HEK293 (cell line): ENCODE data around the gene TMA7B.

Experiments
- CTCF ChIA-PET: fragments of 350-600 bp; formaldehyde crosslinking; extraction: SDS; loops from one replicate; lab custom pipeline; 2021; ENCODE audit warnings: antibody characterized with exemption; lab: Yijun Ruan, JAX
- POLR2A ChIA-PET: fragments of 300-600 bp; formaldehyde crosslinking; extraction: SDS; loops from one replicate; lab custom pipeline; 2020; ENCODE audit warnings: antibody characterized with exemption, inconsistent platforms; lab: Yijun Ruan, JAX
- H3K27ac ChIP-seq: fragments of 200-500 bp; sonication (Bioruptor generic); 2 replicates; pipeline ENCODE4 v1.5.1; 2014; ENCODE audit warnings: low read depth, low read length, control low read depth, inconsistent platforms; ENCODE audit errors: extremely low read depth
- H3K36me3 ChIP-seq, 2 experiments: fragments of 200-500 bp in 1 of 2; sonication (Bioruptor generic) in 1 of 2; 1 replicate in 1 of 2; 2 replicates in 1 of 2; pipeline ENCODE4 v1.5.1; 2014 to 2017; ENCODE audit warnings: inconsistent platforms in 2 of 2, low read length in 2 of 2; ENCODE audit not compliant: control insufficient read depth in 2 of 2, insufficient read depth in 1 of 2
- H3K4me1 ChIP-seq: fragments of 200-500 bp; sonication (Bioruptor generic); 2 replicates; pipeline ENCODE4 v1.5.1; 2014; ENCODE audit warnings: mild to moderate bottlenecking, low read length, inconsistent platforms; ENCODE audit not compliant: control insufficient read depth, insufficient read depth
- H3K4me3 ChIP-seq: 2 replicates; pipeline ENCODE4 v1.5.1; 2011; ENCODE audit warnings: low read depth, mild to moderate bottlenecking, control low read depth, low read length, moderate library complexity
- H3K9me3 ChIP-seq: fragments of 200-500 bp; sonication (Bioruptor generic); 2 replicates; pipeline ENCODE4 v1.5.1; 2014; ENCODE audit warnings: low read depth, low read length, inconsistent platforms; ENCODE audit not compliant: control insufficient read depth, insufficient read depth
- GFI1B ChIP-seq: fragments of 450-650 bp; formaldehyde crosslinking; IDR thresholded peaks from 2 replicates; pipeline ENCODE4 v1.5.1; 2016; ENCODE audit warnings: missing biosample characterization, missing genetic modification characterization
- GLIS1 ChIP-seq: fragments of 450-650 bp; formaldehyde crosslinking; IDR thresholded peaks from 2 replicates; pipeline ENCODE4 v1.5.1; 2016; ENCODE audit warnings: missing biosample characterization, missing genetic modification characterization
- KLF1 ChIP-seq: fragments of 450-650 bp; formaldehyde crosslinking; IDR thresholded peaks from 2 replicates; pipeline ENCODE4 v1.5.1; 2016; ENCODE audit warnings: missing biosample characterization, missing genetic modification characterization
- KLF17 ChIP-seq: fragments of 450-650 bp; formaldehyde crosslinking; IDR thresholded peaks from 2 replicates; pipeline ENCODE4 v1.5.1; 2016; ENCODE audit warnings: missing biosample characterization, missing genetic modification characterization
- SP7 ChIP-seq: fragments of 450-650 bp; formaldehyde crosslinking; IDR thresholded peaks from 2 replicates; pipeline ENCODE4 v1.5.1; 2016; ENCODE audit warnings: missing biosample characterization, missing genetic modification characterization
- ZBTB20 ChIP-seq: fragments of 450-650 bp; formaldehyde crosslinking; IDR thresholded peaks from 2 replicates; pipeline ENCODE4 v1.5.1; 2016; ENCODE audit warnings: missing biosample characterization, missing genetic modification characterization
- ZBTB8A ChIP-seq: fragments of 450-650 bp; formaldehyde crosslinking; IDR thresholded peaks from 2 replicates; pipeline ENCODE4 v1.5.1; 2016; ENCODE audit warnings: missing biosample characterization, missing genetic modification characterization
- ZFP37 ChIP-seq: fragments of 450-650 bp; formaldehyde crosslinking; IDR thresholded peaks from 2 replicates; pipeline ENCODE4 v1.5.1; 2016; ENCODE audit warnings: missing biosample characterization, missing genetic modification characterization
- ZNF140 ChIP-seq: fragments of 450-650 bp; formaldehyde crosslinking; IDR thresholded peaks from 2 replicates; pipeline ENCODE4 v1.5.1; 2016; ENCODE audit warnings: missing biosample characterization, missing genetic modification characterization
- ZNF169 ChIP-seq: fragments of 450-650 bp; formaldehyde crosslinking; IDR thresholded peaks from 2 replicates; pipeline ENCODE4 v1.5.1; 2016; ENCODE audit warnings: missing biosample characterization, missing genetic modification characterization
- ZNF239 ChIP-seq: fragments of 450-650 bp; formaldehyde crosslinking; IDR thresholded peaks from 2 replicates; pipeline ENCODE4 v1.5.1; 2016; ENCODE audit warnings: missing biosample characterization, missing genetic modification characterization
- ZNF24 ChIP-seq: fragments of 450-650 bp; formaldehyde crosslinking; IDR thresholded peaks from 2 replicates; pipeline ENCODE4 v1.5.1; 2016; ENCODE audit warnings: missing biosample characterization, missing genetic modification characterization
- ZNF341 ChIP-seq: fragments of 450-650 bp; formaldehyde crosslinking; IDR thresholded peaks from 2 replicates; pipeline ENCODE4; 2016; ENCODE audit warnings: low read depth, missing biosample characterization, missing genetic modification characterization
- ZNF391 ChIP-seq: fragments of 450-650 bp; formaldehyde crosslinking; IDR thresholded peaks from 2 replicates; pipeline ENCODE4 v1.5.1; 2016; ENCODE audit warnings: low read depth, missing biosample characterization, missing genetic modification characterization, borderline replicate concordance
- ZNF416 ChIP-seq: fragments of 450-650 bp; formaldehyde crosslinking; IDR thresholded peaks from 2 replicates; pipeline ENCODE4 v1.5.1; 2016; ENCODE audit warnings: missing biosample characterization, missing genetic modification characterization
- ZNF501 ChIP-seq: fragments of 450-650 bp; formaldehyde crosslinking; IDR thresholded peaks from 2 replicates; pipeline ENCODE4 v1.5.1; 2016; ENCODE audit warnings: missing biosample characterization, missing genetic modification characterization
- ZNF529 ChIP-seq: fragments of 450-650 bp; formaldehyde crosslinking; IDR thresholded peaks from 2 replicates; pipeline ENCODE4 v1.5.1; 2017; ENCODE audit warnings: missing genetic modification characterization, missing biosample characterization; ENCODE audit not compliant: insufficient replicate concordance
- ZNF544 ChIP-seq: fragments of 450-650 bp; formaldehyde crosslinking; IDR thresholded peaks from 2 replicates; pipeline ENCODE4 v1.5.0; 2017; ENCODE audit warnings: missing biosample characterization, missing genetic modification characterization
- ZNF571 ChIP-seq: fragments of 450-650 bp; formaldehyde crosslinking; IDR thresholded peaks from 2 replicates; pipeline ENCODE4 v1.5.0; 2017; ENCODE audit warnings: missing biosample characterization, missing genetic modification characterization
- ZNF580 ChIP-seq: fragments of 450-650 bp; formaldehyde crosslinking; IDR thresholded peaks from 2 replicates; pipeline ENCODE4 v1.5.1; 2016; ENCODE audit warnings: missing biosample characterization, missing genetic modification characterization
- ZNF629 ChIP-seq: fragments of 450-650 bp; formaldehyde crosslinking; IDR thresholded peaks from 2 replicates; pipeline ENCODE4 v1.5.1; 2017; ENCODE audit warnings: missing biosample characterization, missing genetic modification characterization
- ZNF660 ChIP-seq: fragments of 450-650 bp; IDR thresholded peaks from 2 replicates; pipeline ENCODE4 v1.5.1; 2018; ENCODE audit warnings: missing biosample characterization, mild to moderate bottlenecking, missing genetic modification characterization
- ZNF677 ChIP-seq: fragments of 450-650 bp; IDR thresholded peaks from 2 replicates; pipeline ENCODE4 v1.5.0; 2018; ENCODE audit warnings: missing biosample characterization, mild to moderate bottlenecking, missing genetic modification characterization, moderate library complexity
- ZNF791 ChIP-seq: fragments of 450-650 bp; formaldehyde crosslinking; IDR thresholded peaks from 2 replicates; pipeline ENCODE4 v1.5.1; 2016; ENCODE audit warnings: missing biosample characterization, missing genetic modification characterization
- TF ChIP-seq, protein P1 (sequence below): fragments of 450-650 bp; formaldehyde crosslinking; IDR thresholded peaks from 2 replicates; pipeline ENCODE4 v1.5.1; 2016; ENCODE audit warnings: missing biosample characterization, missing genetic modification characterization
- TF ChIP-seq, protein P2 (sequence below): fragments of 450-650 bp; formaldehyde crosslinking; IDR thresholded peaks from 2 replicates; pipeline ENCODE4 v1.5.0; 2017; ENCODE audit warnings: missing biosample characterization, missing genetic modification characterization, borderline replicate concordance
- TF ChIP-seq, protein P3 (sequence below): fragments of 450-650 bp; formaldehyde crosslinking; IDR thresholded peaks from 2 replicates; pipeline ENCODE4 v1.5.1; 2016; ENCODE audit warnings: missing biosample characterization, missing genetic modification characterization

The TMA7B gene

GRCh38 chr22:40006641-40007040 is 46.4 kb downstream of the TMA7B start:
- Histone ChIP-seq H3K9me3 (no peaks in the 10 kb centered on the region), H3K4me3 (no peak overlapping the region), H3K36me3 (no peaks in the 10 kb centered on the region), H3K27ac (no peak overlapping the region), H3K4me1 (0 out of 2 replicates have a peak, but pooled peaks cover 2% of the 10 kb centered on the region)
- ChIA-PET CTCF (interaction anchor here (0.7 to 1.4 kb wide), 2 partner anchors 67 to 74 kb away, joined by 3 read pairs; no protein-coding TSS in a partner anchor), POLR2A (no interaction called here)
- TF ChIP-seq GLIS1 (tag by site-specific recombination) (no peak), ZNF629 (no peak), KLF1 (no peak), ZNF529 (no peak), ZNF677 (no peak), ZNF580 (tag by site-specific recombination) (no peak), ZNF140 (tag by site-specific recombination) (no peak), ZNF416 (tag by site-specific recombination) (no peak), GFI1B (tag by site-specific recombination) (no peak), ZNF169 (no peak), ZFP37 (tag by site-specific recombination) (no peak), ZNF24 (tag by site-specific recombination) (no peak), ZNF660 (tag by site-specific recombination) (no peak)
- TF ChIP-seq, protein P1, sequence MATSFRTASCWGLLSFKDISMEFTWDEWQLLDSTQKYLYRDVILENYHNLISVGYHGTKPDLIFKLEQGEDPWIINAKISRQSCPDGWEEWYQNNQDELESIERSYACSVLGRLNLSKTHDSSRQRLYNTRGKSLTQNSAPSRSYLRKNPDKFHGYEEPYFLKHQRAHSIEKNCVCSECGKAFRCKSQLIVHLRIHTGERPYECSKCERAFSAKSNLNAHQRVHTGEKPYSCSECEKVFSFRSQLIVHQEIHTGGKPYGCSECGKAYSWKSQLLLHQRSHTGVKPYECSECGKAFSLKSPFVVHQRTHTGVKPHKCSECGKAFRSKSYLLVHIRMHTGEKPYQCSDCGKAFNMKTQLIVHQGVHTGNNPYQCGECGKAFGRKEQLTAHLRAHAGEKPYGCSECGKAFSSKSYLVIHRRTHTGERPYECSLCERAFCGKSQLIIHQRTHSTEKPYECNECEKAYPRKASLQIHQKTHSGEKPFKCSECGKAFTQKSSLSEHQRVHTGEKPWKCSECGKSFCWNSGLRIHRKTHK (tag by site-specific recombination), result no peak

DNA sequence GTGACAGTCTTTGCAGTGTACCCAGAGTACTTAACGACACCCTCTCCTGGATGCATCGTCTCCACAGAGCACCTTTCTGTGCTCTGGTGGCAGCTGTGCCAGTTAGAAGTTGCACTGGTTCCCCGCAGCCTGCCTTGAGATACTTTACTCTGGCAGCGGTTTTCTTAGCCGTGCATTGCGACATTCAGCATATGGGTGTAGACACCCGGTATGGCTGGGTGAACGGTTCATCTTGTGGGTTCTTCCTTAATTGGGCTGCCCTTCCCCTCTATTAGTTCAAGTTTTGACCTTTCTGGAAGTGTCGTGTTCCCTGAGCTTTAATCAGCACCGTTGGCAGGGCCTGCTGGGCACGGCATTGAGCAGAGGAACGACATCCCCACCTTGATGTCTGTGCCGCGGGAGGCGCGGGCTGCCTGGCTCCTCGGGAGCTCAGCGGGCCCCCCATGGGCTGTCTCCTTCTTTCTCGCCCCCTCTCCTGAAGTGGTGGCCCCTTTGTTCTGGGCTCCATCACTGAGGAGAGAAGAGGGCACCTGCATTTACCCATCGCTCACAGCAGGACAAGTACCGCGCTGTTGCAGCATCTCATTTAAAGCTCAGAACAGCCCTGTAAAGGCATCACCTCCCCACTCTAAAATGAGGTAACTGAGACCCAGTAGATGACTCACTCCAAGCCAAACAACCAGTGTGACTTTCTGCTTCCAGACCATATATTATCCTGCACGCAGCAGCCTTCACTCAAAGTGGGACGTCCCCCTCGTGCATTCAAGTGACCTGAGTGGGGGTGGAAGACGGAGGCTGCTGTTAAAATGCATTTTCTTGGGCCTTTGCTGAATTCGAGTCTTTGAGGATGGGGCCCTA is 47.9 kb downstream of the TMA7B start:
- ChIA-PET POLR2A (no interaction called here), CTCF (interaction anchor here (1.0 to 1.9 kb wide), 4 partner anchors 17 to 473 kb away, joined by 3 to 9 read pairs (median 4); no protein-coding TSS in a partner anchor)
- Histone ChIP-seq H3K27ac (no peak overlapping the region), H3K4me3 (no peak overlapping the region), H3K4me1 (no peaks in the 10 kb centered on the region), H3K36me3 (no peaks in the 10 kb centered on the region), H3K9me3 (no peaks in the 10 kb centered on the region)
- TF ChIP-seq ZNF571 (tag by site-specific recombination) (no peak), ZNF391 (no peak), ZNF501 (tag by site-specific recombination) (no peak), ZBTB20 (peak; percentile 52; the same call in 1 of the 2 replicates), KLF17 (tag by site-specific recombination) (peak; percentile 13; the same call in 1 of the 2 replicates), ZNF239 (tag by site-specific recombination) (0 out of 2 replicates have a peak, but pooled peaks have one; percentile 67), ZNF544 (tag by site-specific recombination) (no peak), SP7 (tag by site-specific recombination) (peak; percentile 37; the same call in 1 of the 2 replicates), ZNF341 (peak; percentile 68), ZBTB8A (tag by site-specific recombination) (peak; percentile 72), ZNF791 (tag by site-specific recombination) (no peak)
- TF ChIP-seq, protein P2, sequence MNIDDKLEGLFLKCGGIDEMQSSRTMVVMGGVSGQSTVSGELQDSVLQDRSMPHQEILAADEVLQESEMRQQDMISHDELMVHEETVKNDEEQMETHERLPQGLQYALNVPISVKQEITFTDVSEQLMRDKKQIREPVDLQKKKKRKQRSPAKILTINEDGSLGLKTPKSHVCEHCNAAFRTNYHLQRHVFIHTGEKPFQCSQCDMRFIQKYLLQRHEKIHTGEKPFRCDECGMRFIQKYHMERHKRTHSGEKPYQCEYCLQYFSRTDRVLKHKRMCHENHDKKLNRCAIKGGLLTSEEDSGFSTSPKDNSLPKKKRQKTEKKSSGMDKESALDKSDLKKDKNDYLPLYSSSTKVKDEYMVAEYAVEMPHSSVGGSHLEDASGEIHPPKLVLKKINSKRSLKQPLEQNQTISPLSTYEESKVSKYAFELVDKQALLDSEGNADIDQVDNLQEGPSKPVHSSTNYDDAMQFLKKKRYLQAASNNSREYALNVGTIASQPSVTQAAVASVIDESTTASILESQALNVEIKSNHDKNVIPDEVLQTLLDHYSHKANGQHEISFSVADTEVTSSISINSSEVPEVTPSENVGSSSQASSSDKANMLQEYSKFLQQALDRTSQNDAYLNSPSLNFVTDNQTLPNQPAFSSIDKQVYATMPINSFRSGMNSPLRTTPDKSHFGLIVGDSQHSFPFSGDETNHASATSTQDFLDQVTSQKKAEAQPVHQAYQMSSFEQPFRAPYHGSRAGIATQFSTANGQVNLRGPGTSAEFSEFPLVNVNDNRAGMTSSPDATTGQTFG (tag by site-specific recombination), result no peak
- TF ChIP-seq, protein P3, sequence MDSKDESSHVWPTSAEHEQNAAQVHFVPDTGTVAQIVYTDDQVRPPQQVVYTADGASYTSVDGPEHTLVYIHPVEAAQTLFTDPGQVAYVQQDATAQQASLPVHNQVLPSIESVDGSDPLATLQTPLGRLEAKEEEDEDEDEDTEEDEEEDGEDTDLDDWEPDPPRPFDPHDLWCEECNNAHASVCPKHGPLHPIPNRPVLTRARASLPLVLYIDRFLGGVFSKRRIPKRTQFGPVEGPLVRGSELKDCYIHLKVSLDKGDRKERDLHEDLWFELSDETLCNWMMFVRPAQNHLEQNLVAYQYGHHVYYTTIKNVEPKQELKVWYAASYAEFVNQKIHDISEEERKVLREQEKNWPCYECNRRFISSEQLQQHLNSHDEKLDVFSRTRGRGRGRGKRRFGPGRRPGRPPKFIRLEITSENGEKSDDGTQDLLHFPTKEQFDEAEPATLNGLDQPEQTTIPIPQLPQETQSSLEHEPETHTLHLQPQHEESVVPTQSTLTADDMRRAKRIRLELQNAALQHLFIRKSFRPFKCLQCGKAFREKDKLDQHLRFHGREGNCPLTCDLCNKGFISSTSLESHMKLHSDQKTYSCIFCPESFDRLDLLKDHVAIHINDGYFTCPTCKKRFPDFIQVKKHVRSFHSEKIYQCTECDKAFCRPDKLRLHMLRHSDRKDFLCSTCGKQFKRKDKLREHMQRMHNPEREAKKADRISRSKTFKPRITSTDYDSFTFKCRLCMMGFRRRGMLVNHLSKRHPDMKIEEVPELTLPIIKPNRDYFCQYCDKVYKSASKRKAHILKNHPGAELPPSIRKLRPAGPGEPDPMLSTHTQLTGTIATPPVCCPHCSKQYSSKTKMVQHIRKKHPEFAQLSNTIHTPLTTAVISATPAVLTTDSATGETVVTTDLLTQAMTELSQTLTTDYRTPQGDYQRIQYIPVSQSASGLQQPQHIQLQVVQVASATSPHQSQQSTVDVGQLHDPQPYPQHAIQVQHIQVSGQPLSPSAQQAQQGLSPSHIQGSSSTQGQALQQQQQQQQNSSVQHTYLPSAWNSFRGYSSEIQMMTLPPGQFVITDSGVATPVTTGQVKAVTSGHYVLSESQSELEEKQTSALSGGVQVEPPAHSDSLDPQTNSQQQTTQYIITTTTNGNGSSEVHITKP (tag by site-specific recombination), result 0 out of 2 replicates have a peak, but pooled peaks have one; percentile 23
